ENCODE results near the gene PANK1. TPM values are rescaled to one million over a fixed set of nuclear protein-coding genes. Genes with fewer than 3 reads are reported as not detected.

The PANK1 gene
- total RNA-seq, 1 experiment from 2014 or later = 24.9 TPM

- no peak overlapping the region for H3K4me3 Mint-ChIP-seq
- CTCF ChIA-PET = no interaction called here
- no peak for TF ChIP-seq KAT7 (CRISPR knock-in tag; IDR thresholded peaks at IDR 0.05; ENCODE audit: borderline replicate concordance)
- TF ChIP-seq, protein P1, sequence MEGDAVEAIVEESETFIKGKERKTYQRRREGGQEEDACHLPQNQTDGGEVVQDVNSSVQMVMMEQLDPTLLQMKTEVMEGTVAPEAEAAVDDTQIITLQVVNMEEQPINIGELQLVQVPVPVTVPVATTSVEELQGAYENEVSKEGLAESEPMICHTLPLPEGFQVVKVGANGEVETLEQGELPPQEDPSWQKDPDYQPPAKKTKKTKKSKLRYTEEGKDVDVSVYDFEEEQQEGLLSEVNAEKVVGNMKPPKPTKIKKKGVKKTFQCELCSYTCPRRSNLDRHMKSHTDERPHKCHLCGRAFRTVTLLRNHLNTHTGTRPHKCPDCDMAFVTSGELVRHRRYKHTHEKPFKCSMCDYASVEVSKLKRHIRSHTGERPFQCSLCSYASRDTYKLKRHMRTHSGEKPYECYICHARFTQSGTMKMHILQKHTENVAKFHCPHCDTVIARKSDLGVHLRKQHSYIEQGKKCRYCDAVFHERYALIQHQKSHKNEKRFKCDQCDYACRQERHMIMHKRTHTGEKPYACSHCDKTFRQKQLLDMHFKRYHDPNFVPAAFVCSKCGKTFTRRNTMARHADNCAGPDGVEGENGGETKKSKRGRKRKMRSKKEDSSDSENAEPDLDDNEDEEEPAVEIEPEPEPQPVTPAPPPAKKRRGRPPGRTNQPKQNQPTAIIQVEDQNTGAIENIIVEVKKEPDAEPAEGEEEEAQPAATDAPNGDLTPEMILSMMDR (IDR thresholded peaks at IDR 0.05) = no peak
- no peak for TF ChIP-seq E2F1 (CRISPR knock-in tag; IDR thresholded peaks at IDR 0.05)
- TF ChIP-seq HMGA2 (CRISPR knock-in tag; IDR thresholded peaks at IDR 0.05) = no peak
- TF ChIP-seq ZNF138 (CRISPR knock-in tag; conservative IDR thresholded peaks at IDR 0.05) = no peak
- TF ChIP-seq, protein P2, sequence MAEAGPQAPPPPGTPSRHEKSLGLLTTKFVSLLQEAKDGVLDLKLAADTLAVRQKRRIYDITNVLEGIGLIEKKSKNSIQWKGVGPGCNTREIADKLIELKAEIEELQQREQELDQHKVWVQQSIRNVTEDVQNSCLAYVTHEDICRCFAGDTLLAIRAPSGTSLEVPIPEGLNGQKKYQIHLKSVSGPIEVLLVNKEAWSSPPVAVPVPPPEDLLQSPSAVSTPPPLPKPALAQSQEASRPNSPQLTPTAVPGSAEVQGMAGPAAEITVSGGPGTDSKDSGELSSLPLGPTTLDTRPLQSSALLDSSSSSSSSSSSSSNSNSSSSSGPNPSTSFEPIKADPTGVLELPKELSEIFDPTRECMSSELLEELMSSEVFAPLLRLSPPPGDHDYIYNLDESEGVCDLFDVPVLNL (CRISPR knock-in tag; IDR thresholded peaks at IDR 0.05; ENCODE audit: borderline replicate concordance, low read depth) = no peak
- TF ChIP-seq GRHL2 (CRISPR knock-in tag; IDR thresholded peaks at IDR 0.05; ENCODE audit: insufficient replicate concordance, severe bottlenecking) = no peak
- TF ChIP-seq JAZF1 (CRISPR knock-in tag; IDR thresholded peaks at IDR 0.05) = no peak
- TF ChIP-seq FOXP1 (CRISPR knock-in tag; IDR thresholded peaks at IDR 0.05; ENCODE audit: borderline replicate concordance) = no peak
- no peak for TF ChIP-seq MLX (CRISPR knock-in tag; IDR thresholded peaks at IDR 0.05)
- TF ChIP-seq ZNF232 (CRISPR knock-in tag; IDR thresholded peaks at IDR 0.05) = no peak
- no peak for TF ChIP-seq IRF1 (CRISPR knock-in tag; IDR thresholded peaks at IDR 0.05)
- peaks cover 4% of the 10 kb centered on the region for H3K4me1 Mint-ChIP-seq
- no peaks in the 10 kb centered on the region for H3K27me3 Mint-ChIP-seq (ENCODE audit: low read depth)
- POLR2A ChIA-PET = no interaction called here
- H3K27ac Mint-ChIP-seq = no peak overlapping the region
- H3K36me3 Mint-ChIP-seq = peaks cover 43% of the 10 kb centered on the region
- no peaks in the 10 kb centered on the region for H3K9me3 Mint-ChIP-seq
- DNase-seq (ENCODE audit: low spot score) = no peak
- no peak for ATAC-seq
These were observed 56.4 kb downstream of the PANK1 start for GRCh38 chr10:89588671-89589070.

DNA sequence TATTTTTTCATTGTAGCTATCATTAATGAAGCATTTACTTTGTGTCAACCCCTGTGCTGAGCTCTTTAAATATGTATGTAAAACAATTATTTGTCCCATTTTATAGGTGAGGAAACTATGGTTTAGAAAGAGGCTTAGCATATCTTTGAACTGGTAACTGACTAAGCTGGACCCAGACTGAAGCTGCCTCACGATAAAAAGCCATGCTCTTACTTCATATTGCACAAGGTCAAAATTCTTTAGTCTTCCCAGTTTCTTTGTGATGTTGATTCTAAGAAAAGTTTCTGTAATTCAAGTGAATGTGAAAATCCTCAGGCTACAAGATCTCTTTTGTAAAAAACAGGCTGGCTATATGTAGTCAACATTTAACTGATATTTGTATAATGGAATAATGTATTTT, 63.0 kb downstream of the PANK1 start:
- peaks cover 5% of the 10 kb centered on the region for H3K9me3 Mint-ChIP-seq
- H3K4me3 Mint-ChIP-seq = no peak overlapping the region
- H3K4me1 Mint-ChIP-seq = peaks cover 19% of the 10 kb centered on the region
- H3K36me3 Mint-ChIP-seq = peaks cover 12% of the 10 kb centered on the region
- ChIA-PET CTCF (no interaction called here), POLR2A (interaction anchor here (1.0 kb wide), 1 partner anchor 62 kb away, joined by 4 read pairs; no protein-coding TSS in a partner anchor)
- H3K27me3 Mint-ChIP-seq (ENCODE audit: low read depth) = no peaks in the 10 kb centered on the region
- DNase-seq (ENCODE audit: low spot score) (no peak), ATAC-seq (no peak)
- peak overlapping the region; percentile 10; the same call in 1 of the 2 replicates for H3K27ac Mint-ChIP-seq
- no peak for TF ChIP-seq ZNF219 (CRISPR knock-in tag; IDR thresholded peaks at IDR 0.05; ENCODE audit: borderline replicate concordance)
- TF ChIP-seq, protein P1 (IDR thresholded peaks at IDR 0.05) = no peak
- TF ChIP-seq ZNF532 (CRISPR knock-in tag; IDR thresholded peaks at IDR 0.05; ENCODE audit: borderline replicate concordance) = no peak
- TF ChIP-seq RELA (CRISPR knock-in tag; IDR thresholded peaks at IDR 0.05; ENCODE audit: borderline replicate concordance) = no peak
- TF ChIP-seq FOXK1 (CRISPR knock-in tag; IDR thresholded peaks at IDR 0.05) = no peak
- TF ChIP-seq ZBTB21 (CRISPR knock-in tag; IDR thresholded peaks at IDR 0.05; ENCODE audit: borderline replicate concordance) = no peak
- TF ChIP-seq SMAD3 (CRISPR knock-in tag; IDR thresholded peaks at IDR 0.05; ENCODE audit: borderline replicate concordance) = no peak
- TF ChIP-seq PRRX2 (CRISPR knock-in tag; IDR thresholded peaks at IDR 0.05) = no peak
- no peak for TF ChIP-seq NR3C1 (CRISPR knock-in tag; conservative IDR thresholded peaks at IDR 0.05; ENCODE audit: low read depth)
- TF ChIP-seq TEAD1 (CRISPR knock-in tag; IDR thresholded peaks at IDR 0.05) = no peak
- no peak for TF ChIP-seq FOXJ3 (CRISPR knock-in tag; IDR thresholded peaks at IDR 0.05; ENCODE audit: borderline replicate concordance)
- TF ChIP-seq ZNF232 (CRISPR knock-in tag; IDR thresholded peaks at IDR 0.05) = no peak
